ENCODE data around the gene MSMO1.

The MSMO1 gene

DNA sequence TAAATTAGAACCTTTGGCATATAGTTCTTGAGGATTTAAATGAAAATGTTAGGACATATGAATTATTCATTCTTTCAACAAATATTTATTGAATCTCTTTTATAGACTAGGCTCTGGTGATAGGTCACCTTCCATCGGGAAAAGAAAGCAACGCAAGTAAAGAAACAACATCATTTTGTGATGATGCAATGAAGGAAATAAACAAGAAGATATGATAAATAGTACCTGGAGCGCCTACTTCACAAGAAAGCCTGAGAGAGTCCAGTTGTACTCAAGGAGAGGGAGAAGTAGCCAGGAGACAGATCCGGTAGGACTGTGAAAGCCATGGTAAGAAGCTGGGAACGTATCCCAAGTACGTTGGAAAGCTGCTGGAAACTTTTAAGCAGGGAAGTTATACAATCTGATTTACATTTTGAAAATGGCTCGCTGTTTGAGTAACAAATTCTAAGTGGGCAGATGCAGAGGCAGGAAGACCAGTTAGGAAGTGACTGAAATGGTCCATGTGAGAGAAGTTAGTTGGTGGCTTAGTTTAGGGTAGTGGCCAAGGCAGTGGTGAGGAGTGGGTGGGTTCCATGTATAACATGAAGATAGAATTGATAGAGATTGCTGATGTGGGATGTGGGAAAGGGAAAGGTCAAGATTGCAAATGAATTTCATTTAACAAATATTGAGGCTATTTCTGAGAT lies 33.7 kb downstream of the MSMO1 start:
- FAIRE-seq, result no peak

DNA sequence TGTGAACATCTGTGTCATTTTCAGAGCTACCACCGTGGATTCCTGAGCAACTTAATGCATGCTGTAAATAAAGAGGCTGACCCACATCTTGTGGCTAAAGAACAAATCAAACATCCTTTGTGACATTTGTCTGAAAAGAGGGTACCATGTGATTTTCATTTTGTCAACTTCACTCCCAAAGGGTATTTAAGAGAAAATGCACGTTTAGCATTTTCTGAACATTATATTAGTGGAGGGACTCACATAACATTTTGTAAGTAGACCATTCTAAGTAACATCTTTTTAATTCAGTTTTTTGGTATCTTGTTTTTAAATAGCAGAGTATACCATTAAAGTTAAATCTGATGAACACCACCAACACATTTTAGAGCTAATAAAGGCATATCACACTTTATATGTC lies 34.3 kb downstream of the MSMO1 start:
- no peak for FAIRE-seq

- FAIRE-seq, result no peak
Observed at GRCh38 chr4:165364452-165365080, 37.1 kb downstream of the MSMO1 start.

GRCh38 chr4:165367040-165367439 lies 39.6 kb downstream of the MSMO1 start:
- no peak for FAIRE-seq

GRCh38 chr4:165368114-165368513 lies 40.6 kb downstream of the MSMO1 start:
- no peak for FAIRE-seq

GRCh38 chr4:165368567-165368966 lies 41.1 kb downstream of the MSMO1 start:
- FAIRE-seq, result no peak

DNA sequence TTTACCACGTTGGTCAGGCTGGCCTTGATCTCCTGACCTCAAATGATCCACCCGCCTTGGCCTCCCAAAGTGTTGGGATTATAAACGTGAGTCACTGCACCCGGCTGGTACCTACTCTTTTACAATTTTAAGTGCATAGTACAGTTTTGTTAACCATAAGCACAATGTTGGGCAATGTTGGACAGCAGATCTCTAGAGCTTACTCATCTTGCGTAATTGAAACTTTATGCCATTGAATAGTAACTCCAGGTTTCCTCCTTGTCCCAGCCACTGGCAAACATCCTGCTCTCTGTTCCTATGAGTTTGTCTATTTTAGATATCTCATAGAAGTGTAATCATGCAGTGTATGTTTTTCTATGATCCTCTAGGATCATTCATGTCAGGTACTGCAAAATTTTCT lies 42.1 kb downstream of the MSMO1 start:
- FAIRE-seq, result no peak

DNA sequence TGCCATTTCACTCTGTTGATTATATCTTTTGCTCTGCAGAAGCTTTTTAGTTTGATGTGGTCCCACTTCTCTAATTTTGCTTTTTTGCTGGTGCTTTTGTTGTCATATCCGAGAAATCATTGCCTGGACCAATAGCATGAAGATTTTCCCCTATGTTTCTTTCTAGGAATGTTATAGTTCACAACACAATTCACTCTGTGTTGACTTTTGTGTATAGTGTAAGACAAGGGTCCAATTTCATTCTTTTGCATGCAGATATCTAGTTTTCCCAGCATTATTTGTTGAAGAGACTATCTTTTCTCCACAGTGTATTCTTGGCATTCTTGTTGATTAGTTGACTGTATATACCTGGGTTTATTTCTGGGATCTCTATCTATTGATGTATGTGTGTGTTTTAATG lies 43.1 kb downstream of the MSMO1 start:
- FAIRE-seq, result no peak

DNA sequence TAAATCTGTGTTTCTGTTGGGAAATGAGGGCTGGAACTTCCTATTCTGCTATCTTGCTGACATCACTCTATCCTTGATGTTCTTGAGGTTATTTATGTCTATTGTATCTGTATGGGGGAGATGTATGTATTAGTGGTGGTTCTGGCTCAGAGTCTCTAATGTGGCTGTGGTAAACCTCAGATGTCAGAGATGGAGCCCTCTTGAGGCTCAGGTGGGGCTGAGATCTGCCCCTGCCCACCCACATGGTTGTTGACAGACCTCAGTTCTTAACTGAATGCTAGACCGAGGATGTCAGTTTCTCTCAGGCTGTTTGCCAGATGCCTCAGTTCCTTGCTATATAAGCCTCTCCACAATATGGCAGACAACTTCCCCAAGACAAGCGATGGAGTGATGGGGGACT lies 48.0 kb downstream of the MSMO1 start:
- no peak for FAIRE-seq

- FAIRE-seq, result no peak
Observed at GRCh38 chr4:165378398-165378744, 50.9 kb downstream of the MSMO1 start.

DNA sequence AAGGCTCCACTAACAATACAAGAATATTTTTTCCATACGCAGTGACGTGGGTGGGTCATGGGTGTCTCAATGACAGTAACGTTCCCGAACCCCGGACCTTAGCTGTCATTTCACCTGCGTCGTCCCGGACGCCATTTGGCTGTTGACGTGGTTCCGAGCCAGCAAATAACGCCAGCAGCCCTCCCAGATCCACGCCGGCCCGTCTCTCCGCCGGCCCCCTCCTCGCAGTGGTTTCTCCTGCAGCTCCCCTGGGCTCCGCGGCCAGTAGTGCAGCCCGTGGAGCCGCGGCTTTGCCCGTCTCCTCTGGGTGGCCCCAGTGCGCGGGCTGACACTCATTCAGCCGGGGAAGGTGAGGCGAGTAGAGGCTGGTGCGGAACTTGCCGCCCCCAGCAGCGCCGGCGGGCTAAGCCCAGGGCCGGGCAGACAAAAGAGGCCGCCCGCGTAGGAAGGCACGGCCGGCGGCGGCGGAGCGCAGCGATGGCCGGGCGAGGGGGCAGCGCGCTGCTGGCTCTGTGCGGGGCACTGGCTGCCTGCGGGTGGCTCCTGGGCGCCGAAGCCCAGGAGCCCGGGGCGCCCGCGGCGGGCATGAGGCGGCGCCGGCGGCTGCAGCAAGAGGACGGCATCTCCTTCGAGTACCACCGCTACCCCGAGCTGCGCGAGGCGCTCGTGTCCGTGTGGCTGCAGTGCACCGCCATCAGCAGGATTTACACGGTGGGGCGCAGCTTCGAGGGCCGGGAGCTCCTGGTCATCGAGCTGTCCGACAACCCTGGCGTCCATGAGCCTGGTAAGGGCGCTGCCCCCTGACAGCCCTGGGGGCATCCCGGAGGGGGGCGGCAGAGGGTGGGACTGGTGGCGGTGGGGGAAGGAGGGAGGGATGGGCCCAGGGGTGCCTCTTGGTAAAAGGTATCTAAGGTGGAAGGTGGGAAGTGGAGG lies 51.5 kb downstream of the MSMO1 start, which contains the start of gene CPE:
TSS of gene CPE (plus strand) at position 264 of the 933 bp plus-strand sequence. CDS start at position 478, 214 bp downstream.
- FAIRE-seq, result peak; percentile 78

GRCh38 chr4:165379678-165380064 lies 52.2 kb downstream of the MSMO1 start:
- FAIRE-seq, result no peak

DNA sequence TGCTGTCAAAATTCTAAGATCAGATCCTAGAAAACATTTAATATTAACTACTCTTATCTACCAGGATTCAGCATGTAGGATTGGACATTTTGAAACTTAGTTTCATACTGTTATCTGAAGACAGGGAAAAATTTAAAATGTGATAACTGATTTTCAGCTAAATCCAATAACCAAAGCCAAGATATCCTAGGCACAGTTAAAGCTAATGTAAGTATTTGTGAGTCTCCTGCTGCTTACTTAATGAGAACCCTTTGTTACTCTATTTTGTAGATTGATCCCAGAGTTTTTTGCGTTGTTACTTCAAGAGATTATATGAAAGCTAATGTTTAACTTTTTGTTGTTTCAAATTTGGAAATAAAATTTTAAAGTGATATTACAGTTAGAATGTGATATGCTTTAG lies 53.3 kb downstream of the MSMO1 start:
- no peak for FAIRE-seq

DNA sequence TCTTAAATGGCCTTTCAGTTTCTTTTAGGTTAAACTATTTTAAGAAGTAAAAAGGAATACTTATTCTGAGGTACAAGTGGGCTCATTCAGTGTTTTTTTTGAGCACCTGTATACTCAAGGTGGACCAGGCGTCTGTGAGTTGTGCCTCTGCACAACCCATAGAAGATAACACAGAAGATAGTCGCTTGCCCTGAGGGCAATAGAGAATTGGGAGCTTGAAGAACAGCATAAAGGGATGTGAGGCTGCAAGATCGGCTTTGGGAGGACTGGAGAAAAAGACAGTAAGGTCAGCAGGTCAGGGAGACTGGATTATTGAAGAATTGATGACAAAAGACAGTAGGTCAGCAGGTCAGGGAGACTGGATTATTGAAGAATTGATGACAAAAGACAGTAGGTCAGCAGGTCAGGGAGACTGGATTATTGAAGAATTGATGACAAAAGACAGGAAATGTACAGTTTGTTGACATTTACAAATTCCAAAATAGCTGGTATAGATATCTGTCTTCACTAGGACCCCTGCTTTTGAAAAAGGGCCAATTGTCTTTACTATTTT lies 54.4 kb downstream of the MSMO1 start:
- FAIRE-seq, result no peak

- no peak for FAIRE-seq
Observed at GRCh38 chr4:165382640-165383039, 55.2 kb downstream of the MSMO1 start.

GRCh38 chr4:165383591-165384073 lies 56.2 kb downstream of the MSMO1 start:
- FAIRE-seq, result peak; percentile 42

GRCh38 chr4:165384186-165384585 lies 56.7 kb downstream of the MSMO1 start:
- FAIRE-seq, result no peak

GRCh38 chr4:165384598-165384997 lies 57.1 kb downstream of the MSMO1 start:
- FAIRE-seq, result peak; percentile 25

DNA sequence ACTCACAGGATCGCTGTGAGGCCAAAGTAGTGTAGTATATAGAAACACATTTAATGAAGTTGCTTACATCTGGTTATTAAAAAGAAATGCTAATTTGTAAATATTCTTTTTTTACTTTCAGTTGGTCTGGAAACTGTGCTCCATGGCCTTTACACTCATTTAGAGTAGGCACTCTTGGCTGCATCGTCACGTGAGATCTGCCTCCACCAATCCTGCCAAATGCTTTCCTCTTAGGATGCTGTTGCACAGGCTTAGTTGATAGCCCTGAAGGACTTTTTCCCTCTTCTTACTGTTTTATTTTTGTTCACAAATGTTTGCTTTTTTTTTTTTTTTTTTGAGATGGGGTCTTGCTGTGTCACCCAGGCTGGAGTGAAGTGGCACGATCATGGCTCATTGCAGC lies 57.7 kb downstream of the MSMO1 start:
- FAIRE-seq, result no peak

- no peak for FAIRE-seq
Observed at GRCh38 chr4:165386328-165386727, 58.9 kb downstream of the MSMO1 start.

GRCh38 chr4:165388756-165389155 lies 61.3 kb downstream of the MSMO1 start:
- FAIRE-seq, result no peak

Measured in G401.6 (cell line).